Suprapubic skin (tissue), 4 donors: ENCODE data around the gene SFTPB.

Experiments
- EP300 ChIP-seq: sonication (generic); formaldehyde crosslinking; IDR thresholded peaks from one replicate; pipeline ENCODE4 v1.6.1; 2017; ENCODE audit warnings: antibody characterized with exemption
- POLR2A ChIP-seq, 2 donors: fragments of 450-650 bp; IDR thresholded peaks; one replicate each; pipeline ENCODE4 v1.6.1; 2017; ENCODE audit warnings: antibody characterized with exemption in 2 of 2, mild to moderate bottlenecking in 2 of 2, moderate library complexity in 2 of 2
- POLR2AphosphoS5 ChIP-seq, 3 donors: sonication (generic); formaldehyde crosslinking; IDR thresholded peaks; one replicate each; pipeline ENCODE4 v1.6.1; 2017; ENCODE audit warnings: antibody characterized with exemption in 3 of 3
- TF ChIP-seq, protein P1 (sequence below), 2 donors: fragments of 200-600 bp in 1 of 2; fragments of 450-650 bp in 1 of 2; sonication (generic) in 1 of 2; IDR thresholded peaks; one replicate each; pipeline ENCODE4 v1.5.1; 2016 to 2019; ENCODE audit warnings: antibody characterized with exemption in 2 of 2, mild to moderate bottlenecking in 1 of 2, moderate library complexity in 1 of 2

DNA sequence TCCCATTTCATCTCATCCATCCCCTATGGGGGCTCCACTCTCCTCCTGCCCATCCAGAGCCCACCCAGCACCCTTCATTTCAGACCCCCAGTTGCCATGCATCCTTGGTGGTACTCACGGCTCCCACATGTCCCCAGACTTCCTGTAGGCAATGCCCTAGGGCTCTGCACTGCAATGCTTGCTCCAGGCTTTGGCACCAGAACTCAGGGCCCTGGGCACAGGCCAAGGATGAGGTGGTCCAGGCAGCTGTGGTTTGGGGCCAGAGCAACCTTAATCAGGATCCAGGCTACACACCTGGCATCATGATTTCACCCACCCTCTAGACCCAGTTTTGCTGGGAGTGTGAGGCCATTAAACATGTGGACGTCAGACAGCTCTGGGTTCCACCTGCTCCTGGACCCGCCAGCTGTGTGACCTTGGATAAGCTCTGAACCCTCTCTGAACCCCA, 414 bp downstream of the SFTPB start:
- TF ChIP-seq, protein P1, sequence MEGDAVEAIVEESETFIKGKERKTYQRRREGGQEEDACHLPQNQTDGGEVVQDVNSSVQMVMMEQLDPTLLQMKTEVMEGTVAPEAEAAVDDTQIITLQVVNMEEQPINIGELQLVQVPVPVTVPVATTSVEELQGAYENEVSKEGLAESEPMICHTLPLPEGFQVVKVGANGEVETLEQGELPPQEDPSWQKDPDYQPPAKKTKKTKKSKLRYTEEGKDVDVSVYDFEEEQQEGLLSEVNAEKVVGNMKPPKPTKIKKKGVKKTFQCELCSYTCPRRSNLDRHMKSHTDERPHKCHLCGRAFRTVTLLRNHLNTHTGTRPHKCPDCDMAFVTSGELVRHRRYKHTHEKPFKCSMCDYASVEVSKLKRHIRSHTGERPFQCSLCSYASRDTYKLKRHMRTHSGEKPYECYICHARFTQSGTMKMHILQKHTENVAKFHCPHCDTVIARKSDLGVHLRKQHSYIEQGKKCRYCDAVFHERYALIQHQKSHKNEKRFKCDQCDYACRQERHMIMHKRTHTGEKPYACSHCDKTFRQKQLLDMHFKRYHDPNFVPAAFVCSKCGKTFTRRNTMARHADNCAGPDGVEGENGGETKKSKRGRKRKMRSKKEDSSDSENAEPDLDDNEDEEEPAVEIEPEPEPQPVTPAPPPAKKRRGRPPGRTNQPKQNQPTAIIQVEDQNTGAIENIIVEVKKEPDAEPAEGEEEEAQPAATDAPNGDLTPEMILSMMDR (IDR thresholded peaks at IDR 0.05): no peak
- TF ChIP-seq POLR2A (IDR thresholded peaks at IDR 0.05) (no peak), EP300 (no peak), POLR2AphosphoS5 (IDR thresholded peaks at IDR 0.05) (no peak)
